ENCODE data around the gene NTM. TPM values are rescaled to one million over a fixed set of nuclear protein-coding genes. Genes with fewer than 3 reads are reported as not detected.

The NTM gene
- polyA plus RNA-seq, 1 donor from 2014 or later, result 39.4 TPM

GRCh38 chr11:131827430-131827829 lies 457.0 kb downstream of the NTM start:
- Histone ChIP-seq H3K9me2 (ENCODE audit: insufficient read depth, low read length) (no peaks in the 10 kb centered on the region), H3K9ac (ENCODE audit: low read length) (no peak overlapping the region), H3K79me2 (replicated peaks; ENCODE audit: insufficient read depth, low read length) (no peaks in the 10 kb centered on the region), H3K27ac (ENCODE audit: low read length) (no peak overlapping the region), H3F3A (ENCODE audit: insufficient read depth, low read length, poor library complexity, severe bottlenecking) (no peaks in the 10 kb centered on the region), H3K27me3 (ENCODE audit: insufficient read depth, low read depth, low read length) (no peaks in the 10 kb centered on the region), H4K20me1 (ENCODE audit: insufficient read depth) (no peaks in the 10 kb centered on the region), H3K4me3 (ENCODE audit: low read length) (no peak overlapping the region), H3K4me2 (ENCODE audit: low read length) (no peak overlapping the region), H3K9me3 (ENCODE audit: low read length) (no peaks in the 10 kb centered on the region), H3K36me3 (ENCODE audit: insufficient read depth, low read length) (no peaks in the 10 kb centered on the region), H2AFZ (ENCODE audit: low read depth, low read length) (no peak overlapping the region)
- TF ChIP-seq CTCF (IDR thresholded peaks at IDR 0.05; ENCODE audit: poor library complexity, severe bottlenecking) (no peak), MXI1 (conservative IDR thresholded peaks at IDR 0.05; ENCODE audit: poor library complexity, severe bottlenecking) (no peak), EZH2 (IDR thresholded peaks at IDR 0.05; ENCODE audit: borderline replicate concordance, insufficient read depth, low read length, poor library complexity, severe bottlenecking) (no peak), EP300 (conservative IDR thresholded peaks at IDR 0.05; ENCODE audit: poor library complexity, severe bottlenecking) (no peak), POLR2AphosphoS5 (IDR thresholded peaks at IDR 0.05) (no peak), SMC3 (conservative IDR thresholded peaks at IDR 0.05; ENCODE audit: poor library complexity) (no peak), TAF1 (IDR thresholded peaks at IDR 0.05; ENCODE audit: low read depth) (no peak), RAD21 (conservative IDR thresholded peaks at IDR 0.05) (no peak), REST (IDR thresholded peaks at IDR 0.05; ENCODE audit: borderline replicate concordance) (no peak)

GRCh38 chr11:131829725-131830124 lies 459.3 kb downstream of the NTM start:
- Histone ChIP-seq H3K9me3 (ENCODE audit: low read length) (no peaks in the 10 kb centered on the region), H3K9ac (ENCODE audit: low read length) (no peak overlapping the region), H2AFZ (ENCODE audit: low read depth, low read length) (no peak overlapping the region), H3K36me3 (ENCODE audit: insufficient read depth, low read length) (no peaks in the 10 kb centered on the region), H3K27ac (ENCODE audit: low read length) (no peak overlapping the region), H4K20me1 (ENCODE audit: insufficient read depth) (no peaks in the 10 kb centered on the region), H3K4me2 (ENCODE audit: low read length) (no peak overlapping the region), H3K79me2 (replicated peaks; ENCODE audit: insufficient read depth, low read length) (no peaks in the 10 kb centered on the region), H3F3A (ENCODE audit: insufficient read depth, low read length, poor library complexity, severe bottlenecking) (no peaks in the 10 kb centered on the region), H3K27me3 (ENCODE audit: insufficient read depth, low read depth, low read length) (no peaks in the 10 kb centered on the region), H3K9me2 (ENCODE audit: insufficient read depth, low read length) (no peaks in the 10 kb centered on the region), H3K4me3 (ENCODE audit: low read length) (no peak overlapping the region)
- TF ChIP-seq MXI1 (conservative IDR thresholded peaks at IDR 0.05; ENCODE audit: poor library complexity, severe bottlenecking), result no peak

GRCh38 chr11:131832079-131832478 lies 461.7 kb downstream of the NTM start:
- Histone ChIP-seq H3K27me3 (ENCODE audit: insufficient read depth, low read depth, low read length) (no peaks in the 10 kb centered on the region), H3F3A (ENCODE audit: insufficient read depth, low read length, poor library complexity, severe bottlenecking) (no peaks in the 10 kb centered on the region), H3K9me2 (ENCODE audit: insufficient read depth, low read length) (no peaks in the 10 kb centered on the region), H3K9me3 (ENCODE audit: low read length) (no peaks in the 10 kb centered on the region), H3K4me2 (ENCODE audit: low read length) (no peak overlapping the region), H3K36me3 (ENCODE audit: insufficient read depth, low read length) (no peaks in the 10 kb centered on the region), H3K9ac (ENCODE audit: low read length) (no peak overlapping the region), H2AFZ (ENCODE audit: low read depth, low read length) (no peak overlapping the region), H3K79me2 (replicated peaks; ENCODE audit: insufficient read depth, low read length) (no peaks in the 10 kb centered on the region), H3K27ac (ENCODE audit: low read length) (no peak overlapping the region), H3K4me3 (ENCODE audit: low read length) (no peak overlapping the region), H4K20me1 (ENCODE audit: insufficient read depth) (no peaks in the 10 kb centered on the region)
- no peak for TF ChIP-seq REST (IDR thresholded peaks at IDR 0.05; ENCODE audit: borderline replicate concordance)
- TF ChIP-seq TAF1 (IDR thresholded peaks at IDR 0.05; ENCODE audit: low read depth), result no peak
- no peak for TF ChIP-seq MXI1 (conservative IDR thresholded peaks at IDR 0.05; ENCODE audit: poor library complexity, severe bottlenecking)
- no peak for TF ChIP-seq SMC3 (conservative IDR thresholded peaks at IDR 0.05; ENCODE audit: poor library complexity)
- no peak for TF ChIP-seq EZH2 (IDR thresholded peaks at IDR 0.05; ENCODE audit: borderline replicate concordance, insufficient read depth, low read length, poor library complexity, severe bottlenecking)
- no peak for TF ChIP-seq RAD21 (conservative IDR thresholded peaks at IDR 0.05)
- no peak for TF ChIP-seq CTCF (IDR thresholded peaks at IDR 0.05; ENCODE audit: poor library complexity, severe bottlenecking)
- TF ChIP-seq POLR2AphosphoS5 (IDR thresholded peaks at IDR 0.05), result no peak
- no peak for TF ChIP-seq EP300 (conservative IDR thresholded peaks at IDR 0.05; ENCODE audit: poor library complexity, severe bottlenecking)

Data from neural cell (in vitro differentiated cells).